Aorta (tissue), 5 donors: Measurements from ENCODE around the gene PHF1. TPM values are rescaled to one million over a fixed set of nuclear protein-coding genes. Genes with fewer than 3 reads are reported as not detected.
A peak's percentile ranks its signal among the peaks of the same experiment; 100 is the strongest.

Experiments
- ATAC-seq: fragments of 200-7000 bp; cut with Tn5 transposase; one replicate; pipeline ENCODE4 v1.9.1; 2022; ENCODE audit warnings: moderate library complexity; ENCODE audit not compliant: low FRiP score
- DNase-seq, 2 donors: peaks; one replicate each; pipeline ENCODE4 v3.0.0-alpha.2; 2020
- H3K27ac ChIP-seq, 2 donors: one replicate each; pipeline ENCODE4 v1.5.1; 2013; ENCODE audit warnings: low read length in 2 of 2, mild to moderate bottlenecking in 2 of 2, moderate library complexity in 2 of 2, control low read depth in 1 of 2, inconsistent platforms in 1 of 2, low read depth in 1 of 2
- H3K27me3 ChIP-seq, 2 donors: one replicate each; pipeline ENCODE4 v1.6.1; 2013; ENCODE audit warnings: control low read depth in 1 of 2, low read length in 1 of 2, mild to moderate bottlenecking in 1 of 2, moderate library complexity in 1 of 2; ENCODE audit not compliant: insufficient read depth in 2 of 2, control insufficient read depth in 1 of 2
- H3K36me3 ChIP-seq, 2 donors: one replicate each; pipeline ENCODE4 v1.6.1; 2013; ENCODE audit warnings: control low read depth in 1 of 2, low read length in 1 of 2, mild to moderate bottlenecking in 1 of 2; ENCODE audit not compliant: insufficient read depth in 2 of 2, control insufficient read depth in 1 of 2
- H3K4me1 ChIP-seq, 2 donors: one replicate each; pipeline ENCODE4 v1.6.1; 2013; ENCODE audit warnings: low read length in 2 of 2, control low read depth in 1 of 2, mild to moderate bottlenecking in 1 of 2, moderate library complexity in 1 of 2; ENCODE audit not compliant: insufficient read depth in 2 of 2, control insufficient read depth in 1 of 2
- H3K4me3 ChIP-seq, 2 donors: one replicate each; pipeline ENCODE4 v1.5.1; 2013; ENCODE audit warnings: low read length in 2 of 2, control low read depth in 1 of 2, mild to moderate bottlenecking in 1 of 2
- H3K9me3 ChIP-seq: one replicate; pipeline ENCODE4 v1.6.1; 2013; ENCODE audit warnings: mild to moderate bottlenecking, low read length; ENCODE audit not compliant: control insufficient read depth
- WGBS, 2 donors: extraction: QIAGEN DNeasy Blood & Tissue Kit; methylation state at CpG; one replicate each; pipeline ENCODE4 v1.1.7; 2013; 5-methylcytosine and 5-hydroxymethylcytosine counted together
- intact Hi-C, 2 donors: fragments of 100-400 bp; cut with DNase I; formaldehyde crosslinking; loops; one replicate each; pipeline versions ENCODE4 v1.14.2 to v1.15.0; 2022
- polyA plus RNA-seq, 2 donors: library from polyadenylated mRNA; stranded (reverse); fragments of 200-250 nt; gene quantifications; one replicate each; pipeline ENCODE4 v1.2.3, GENCODE V29; 2013
- total RNA-seq, 2 donors: library from RNA; stranded (reverse); fragmentation: NEBNext Ultra II Directional; extraction: Animal tissue kit (Norgen Biotek cat#: 25700); gene quantifications; one replicate each; pipeline ENCODE4 v1.2.1, GENCODE V29; 2021
- donor health status: healthy with polysubstance abuse.
- donor health status: Bipolar disorder and iron deficiency.
- donor health status: DM: no; HTN: no; CAD: no.
- donor health status: DM: no; HTN: no; CAD: no.
- donor health status: DM: yes; HTN: yes; CAD: no.

The PHF1 gene
- total and polyA plus RNA-seq, 4 donors: 49.8 to 218 (median 89.6) TPM

DNA sequence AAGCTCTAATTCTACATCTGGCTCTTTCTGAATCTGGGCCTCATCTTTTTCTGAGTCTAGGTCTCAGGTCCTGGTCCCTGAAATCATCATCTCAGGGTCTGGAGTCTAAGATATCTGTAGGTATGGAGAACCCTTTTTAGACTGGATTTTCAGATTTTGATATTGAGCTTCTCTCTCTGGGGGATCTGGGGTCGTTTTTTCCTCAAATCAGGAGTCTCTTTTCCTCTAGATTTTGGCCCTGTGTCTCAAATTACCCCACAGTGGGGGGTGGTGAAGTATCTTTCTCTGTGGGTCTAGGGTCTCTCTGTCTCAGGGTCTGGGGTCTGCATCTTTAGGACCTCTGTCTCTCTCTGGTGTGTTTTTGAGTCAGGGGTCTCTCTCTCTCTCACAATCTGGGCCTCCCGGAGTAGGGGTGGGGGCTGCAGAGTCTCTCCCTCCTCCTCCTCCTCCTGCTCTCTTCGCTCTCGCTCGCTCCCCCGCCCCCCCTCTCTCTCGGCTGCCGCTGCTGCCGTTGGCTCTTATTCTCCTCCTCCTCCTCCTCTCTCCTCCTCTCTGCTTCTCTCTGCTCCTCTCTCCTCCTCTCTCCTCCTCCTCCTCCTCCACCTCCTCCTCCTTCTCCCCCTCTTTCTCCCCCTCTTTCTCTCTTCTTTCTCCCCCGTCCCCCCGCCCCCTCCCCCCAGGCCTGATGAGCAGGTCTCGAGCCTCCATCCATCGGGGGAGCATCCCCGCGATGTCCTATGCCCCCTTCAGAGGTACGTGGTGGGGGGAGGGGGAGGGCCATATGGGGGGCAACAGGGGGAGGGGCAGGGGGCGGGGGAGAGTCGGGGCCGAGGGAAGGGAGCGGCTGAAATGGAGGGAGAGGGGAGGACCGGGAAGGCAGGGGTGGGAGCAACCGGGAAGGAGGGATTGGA is 9.0 kb downstream of the PHF1 start, which contains the start of gene SYNGAP1:
TSS of gene SYNGAP1 (plus strand) at position 486 of the 911 bp plus-strand sequence. CDS start at position 686, 200 bp downstream.
- Histone ChIP-seq H3K27ac (peak within 1 kb of the TSS in 1 of 2 donors; percentile 93), H3K27me3 (no peaks in the 10 kb centered on the region), H3K4me1 (peaks cover 1 to 3% of the 10 kb centered on the region in 2 donors), H3K36me3 (no peaks in the 10 kb centered on the region), H3K9me3 (no peaks in the 10 kb centered on the region), H3K4me3 (peak within 1 kb of the TSS; percentile 60 to 69)
- DNase-seq: peak; percentile 81 to 90
- WGBS, 2 donors: 1 to 2% methylated on average over 21 to 22 of the region's 22 CpGs
- peak; percentile 15 for ATAC-seq
- intact Hi-C loops: loop anchor here in 1 of 2 donors (10.0 kb wide), 3 partner anchors 155 to 1765 kb away; partner anchors contain the start of genes APOM, BAG6, HSD17B8 and RING1

DNA sequence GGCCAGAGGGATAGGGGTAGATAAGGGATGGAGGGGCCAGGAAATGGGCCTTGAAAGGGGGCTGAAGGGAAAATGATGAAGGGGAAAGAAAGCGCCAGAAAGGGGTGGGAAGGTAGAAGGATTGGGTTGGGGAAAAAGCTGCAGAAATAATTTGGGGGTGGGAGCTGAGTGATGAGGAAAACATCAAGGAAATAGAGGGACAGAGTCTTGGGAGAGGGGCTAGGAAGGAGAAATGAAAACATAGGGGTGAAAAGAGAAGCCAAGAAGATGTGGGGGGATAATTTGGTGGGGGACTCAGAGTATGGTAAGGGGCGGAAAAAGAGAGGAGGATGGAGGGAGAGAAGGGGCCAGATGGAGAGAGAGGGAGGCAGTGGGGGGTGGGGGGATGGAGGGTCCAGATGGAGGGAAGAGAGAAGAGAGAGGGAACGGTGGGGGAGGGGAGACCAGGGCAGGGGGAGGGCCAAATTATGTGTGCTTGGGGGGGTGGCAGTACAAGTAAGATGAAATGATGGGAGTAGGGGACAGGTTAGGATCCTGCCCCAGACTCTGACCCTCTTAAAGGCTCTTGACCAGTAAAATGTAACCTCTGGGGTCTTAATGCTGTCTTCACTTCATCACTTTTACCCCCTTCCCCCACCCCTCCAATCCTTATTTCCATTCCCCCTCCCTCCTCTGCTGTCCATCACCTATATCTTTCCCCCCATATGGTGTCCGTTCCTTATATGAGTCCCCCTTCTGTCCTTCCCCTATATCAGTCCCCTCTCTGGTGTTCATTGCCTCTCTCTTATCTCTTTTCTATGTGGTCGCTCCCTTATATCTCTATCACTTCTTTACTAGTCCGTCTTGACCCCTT is 9.9 kb downstream of the PHF1 start:
- Histone ChIP-seq H3K36me3 (no peaks in the 10 kb centered on the region), H3K9me3 (no peaks in the 10 kb centered on the region), H3K4me3 (peak overlapping the region; percentile 60 to 69), H3K4me1 (peaks cover 1 to 3% of the 10 kb centered on the region in 2 donors), H3K27ac (no peak overlapping the region), H3K27me3 (no peaks in the 10 kb centered on the region)
- WGBS, 2 donors: 57 to 59% methylated on average over 6 of the region's 6 CpGs
- intact Hi-C loops: no loop called here
- ATAC-seq (no peak), DNase-seq (no peak)

DNA sequence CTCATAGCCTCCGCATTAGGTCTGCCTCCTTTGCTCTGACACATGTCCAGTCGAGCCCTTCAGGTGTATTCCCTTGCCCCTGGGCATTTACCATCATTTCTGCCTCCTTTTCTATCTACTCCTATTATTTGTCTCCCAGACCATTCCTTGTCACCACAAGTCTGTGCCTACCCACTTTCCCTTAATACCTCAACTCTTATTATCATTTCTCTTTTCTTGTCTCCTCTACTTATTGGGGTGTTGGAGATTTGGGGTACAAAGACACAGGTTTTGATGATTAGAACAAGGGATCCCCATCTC is 10.5 kb downstream of the PHF1 start:
- WGBS, 2 donors: 87 to 93% methylated on average over 2 of the region's 2 CpGs
- intact Hi-C loops: no loop called here
- no peaks in the 10 kb centered on the region for H3K36me3 ChIP-seq

DNA sequence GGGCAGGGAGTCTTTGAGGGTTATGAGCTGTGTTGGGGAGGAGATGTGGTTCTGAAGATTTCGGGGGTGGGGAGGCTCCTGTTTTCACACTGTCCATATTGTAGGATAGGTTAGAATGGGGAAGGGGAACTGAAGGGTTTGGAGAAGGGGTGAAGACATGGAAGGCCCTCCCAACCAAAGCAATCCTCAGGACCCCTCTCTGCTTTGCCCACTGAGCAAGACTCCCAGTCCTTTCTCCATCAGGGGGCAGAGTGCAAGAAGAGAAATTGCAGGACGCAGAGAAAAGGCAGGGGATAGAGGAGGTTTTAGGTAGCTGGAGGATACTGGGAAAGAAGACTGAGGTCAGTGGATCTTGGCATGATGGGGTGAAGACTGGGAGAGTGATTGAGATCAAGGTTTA is 13.0 kb downstream of the PHF1 start:
- ATAC-seq (no peak), DNase-seq (peak in 1 of 2 donors; percentile 9)
- WGBS, 2 donors: 93% methylated on average over 2 of the region's 2 CpGs
- Histone ChIP-seq H3K4me3 (no peak overlapping the region), H3K36me3 (no peaks in the 10 kb centered on the region), H3K9me3 (no peaks in the 10 kb centered on the region), H3K27ac (no peak overlapping the region), H3K4me1 (peaks cover 1 to 3% of the 10 kb centered on the region in 2 donors), H3K27me3 (no peaks in the 10 kb centered on the region)
- intact Hi-C loops: no loop called here

More for the DNA sequence above, 10.5 kb downstream of the PHF1 start:
- no peak overlapping the region for H3K27ac ChIP-seq
- no peak for ATAC-seq
- peaks cover 1 to 3% of the 10 kb centered on the region in 2 donors for H3K4me1 ChIP-seq
- H3K4me3 ChIP-seq: no peak overlapping the region
- DNase-seq: no peak
- H3K27me3 ChIP-seq: no peaks in the 10 kb centered on the region
- no peaks in the 10 kb centered on the region for H3K9me3 ChIP-seq

DNA sequence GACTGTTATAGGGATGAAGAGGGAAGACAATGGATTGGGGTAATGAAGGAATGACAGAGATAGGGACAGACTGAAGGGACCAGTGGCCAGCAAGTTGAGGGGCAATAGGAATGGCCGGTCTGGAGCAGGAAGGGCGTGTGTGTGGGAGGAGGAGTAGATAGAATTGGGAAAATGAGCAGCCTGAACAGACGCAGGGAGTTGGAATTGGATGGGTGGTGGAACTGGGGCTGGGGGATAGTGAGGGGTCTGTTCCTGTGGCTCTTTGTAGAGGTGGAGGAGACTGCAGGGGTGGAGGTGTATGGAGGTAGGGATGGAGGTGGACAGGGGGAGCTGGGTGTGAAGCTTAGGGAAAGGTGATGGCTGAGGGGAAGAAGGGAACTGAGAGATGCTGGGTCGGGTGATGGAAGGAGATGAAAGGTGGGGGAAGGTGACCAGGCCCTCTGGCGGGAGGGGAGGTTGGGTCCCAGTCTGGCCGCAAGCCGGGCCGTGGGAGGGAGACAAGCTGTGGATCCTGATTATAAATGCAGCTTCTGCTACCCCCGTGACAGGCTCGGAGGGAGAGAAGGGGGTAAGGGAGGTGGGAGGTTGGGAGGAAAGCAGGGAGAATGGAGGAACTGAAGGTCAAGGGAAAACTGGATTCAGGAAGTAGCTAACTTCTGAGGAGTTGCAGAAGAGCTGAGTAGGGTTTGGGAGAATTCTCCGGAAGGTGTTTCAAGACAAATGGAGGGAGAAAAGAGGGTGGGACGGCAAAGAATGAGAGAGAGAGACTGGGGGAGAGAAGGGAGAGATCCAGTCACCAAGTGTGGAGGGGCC is 14.2 kb downstream of the PHF1 start:
- intact Hi-C loops: loop anchor here in 1 of 2 donors (1.0 kb wide), 1 partner anchor 34 kb away; the partner anchor contains the start of gene KIFC1

DNA sequence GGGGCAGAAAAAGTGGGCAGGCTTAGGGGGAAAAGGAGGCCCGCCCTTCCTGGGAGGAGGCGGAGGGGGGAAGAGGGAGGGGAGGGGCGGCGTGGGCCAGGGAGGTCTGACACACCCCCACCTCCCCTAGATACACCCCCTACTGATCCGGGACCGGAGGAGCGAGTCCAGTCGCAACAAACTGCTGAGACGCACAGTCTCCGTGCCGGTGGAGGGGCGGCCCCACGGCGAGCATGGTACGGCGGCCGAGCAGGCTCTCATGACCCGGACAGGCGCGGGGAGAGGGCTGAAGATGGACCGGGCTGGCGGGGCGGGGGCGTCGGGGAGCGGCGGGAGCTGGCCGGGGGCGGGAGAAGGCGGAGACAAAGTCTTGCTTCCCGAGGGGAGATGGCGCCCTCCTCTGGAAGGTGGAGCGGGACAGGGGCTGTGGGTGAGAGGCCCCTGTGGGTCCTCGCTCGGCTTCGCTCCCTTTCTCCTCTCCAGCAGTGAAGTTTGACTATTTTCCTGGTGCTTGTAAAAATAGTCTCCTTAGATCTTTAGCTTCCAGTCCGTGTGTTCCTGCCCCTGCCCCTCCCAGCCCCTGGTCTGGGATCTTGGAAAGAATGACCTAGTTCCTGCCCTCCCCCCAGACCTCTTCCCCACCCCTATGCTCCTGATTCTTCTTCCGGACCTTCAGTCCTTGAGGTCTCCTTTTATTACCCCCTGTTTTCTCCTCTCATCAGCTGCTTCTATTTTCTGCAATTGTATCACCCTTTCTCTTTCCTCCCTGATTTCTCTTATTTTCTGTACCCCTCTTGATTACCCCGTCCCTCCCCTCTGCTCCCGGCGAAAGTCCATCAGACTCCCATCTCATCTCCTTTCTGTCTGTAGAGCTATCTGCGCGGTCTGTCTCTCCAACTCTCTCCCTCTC is 15.1 kb downstream of the PHF1 start:
- Histone ChIP-seq H3K4me3 (peak overlapping the region; percentile 42 to 44), H3K27ac (peak overlapping the region; percentile 68 to 72), H3K9me3 (no peaks in the 10 kb centered on the region), H3K36me3 (no peaks in the 10 kb centered on the region), H3K27me3 (no peaks in the 10 kb centered on the region), H3K4me1 (peaks cover 1 to 3% of the 10 kb centered on the region in 2 donors)
- ATAC-seq: peak; percentile 87
- peak; percentile 92 to 96 for DNase-seq
- whole genome bisulfite sequencing, 2 donors: 2% methylated on average over 26 to 43 of the region's 43 CpGs
- intact Hi-C loops: loop anchor here (1.0 to 2.0 kb wide), 2 partner anchors 35 kb away; partner anchors contain the start of gene KIFC1 (in 2 of the 2)

More for the DNA sequence above, 14.2 kb downstream of the PHF1 start:
- DNase-seq (peak in 1 of 2 donors; percentile 74), ATAC-seq (peak; percentile 1)
- 10 to 12% methylated on average over 12 of the region's 12 CpGs for WGBS, 2 donors
- H3K36me3 ChIP-seq: no peaks in the 10 kb centered on the region
- H3K4me1 ChIP-seq: peaks cover 1 to 3% of the 10 kb centered on the region in 2 donors
- no peaks in the 10 kb centered on the region for H3K27me3 ChIP-seq
- H3K27ac ChIP-seq: peak overlapping the region; percentile 65 to 72
- peak overlapping the region; percentile 42 to 44 for H3K4me3 ChIP-seq
- no peaks in the 10 kb centered on the region for H3K9me3 ChIP-seq
